Measurements from ENCODE around the gene KISS1R.

KISS1R gene

GRCh38 chr19:903266-903797 is 13.8 kb upstream of the KISS1R start:
- H3K27ac Mint-ChIP-seq, result no peak overlapping the region
- H3K4me1 Mint-ChIP-seq, result peaks cover 62% of the 10 kb centered on the region
- no peaks in the 10 kb centered on the region for H3K27me3 Mint-ChIP-seq
- DNase-seq, result no peak
- H3K4me3 Mint-ChIP-seq, result no peak overlapping the region
- ATAC-seq, result no peak
- H3K9me3 Mint-ChIP-seq, result no peaks in the 10 kb centered on the region

- H3K9me3 Mint-ChIP-seq, result no peaks in the 10 kb centered on the region
- no peaks in the 10 kb centered on the region for H3K27me3 Mint-ChIP-seq
- no peak overlapping the region for H3K4me3 Mint-ChIP-seq
- H3K27ac Mint-ChIP-seq, result peak overlapping the region in 1 of 2 donors; percentile 77
- H3K4me1 Mint-ChIP-seq, result peaks cover 74% of the 10 kb centered on the region
- DNase-seq (no peak), ATAC-seq (no peak)
Measured at GRCh38 chr19:904545-904944, 12.6 kb upstream of the KISS1R start.

- DNase-seq (no peak), ATAC-seq (no peak)
- H3K4me3 Mint-ChIP-seq, result peak overlapping the region; percentile 42 to 80
- H3K27ac Mint-ChIP-seq, result peak overlapping the region; percentile 12 to 40
- H3K27me3 Mint-ChIP-seq, result no peaks in the 10 kb centered on the region
- peaks cover 79% of the 10 kb centered on the region for H3K4me1 Mint-ChIP-seq
- H3K9me3 Mint-ChIP-seq, result no peaks in the 10 kb centered on the region
Measured at GRCh38 chr19:906480-906879, 10.7 kb upstream of the KISS1R start.

GRCh38 chr19:907183-907853 is 9.8 kb upstream of the KISS1R start:
- ATAC-seq (peak; percentile 65), DNase-seq (peak; percentile 47 to 64)
- H3K27me3 Mint-ChIP-seq, result no peaks in the 10 kb centered on the region
- no peaks in the 10 kb centered on the region for H3K9me3 Mint-ChIP-seq
- H3K4me3 Mint-ChIP-seq, result peak overlapping the region; percentile 39 to 80
- peaks cover 72% of the 10 kb centered on the region for H3K4me1 Mint-ChIP-seq
- H3K27ac Mint-ChIP-seq, result peak overlapping the region in 1 of 2 donors; percentile 63

- peak overlapping the region; percentile 65 to 69 for H3K4me3 Mint-ChIP-seq
- ATAC-seq, result no peak
- H3K27me3 Mint-ChIP-seq, result no peaks in the 10 kb centered on the region
- peak overlapping the region in 1 of 2 donors; percentile 90 for H3K27ac Mint-ChIP-seq
- H3K4me1 Mint-ChIP-seq, result peaks cover 44% of the 10 kb centered on the region
- H3K9me3 Mint-ChIP-seq, result no peaks in the 10 kb centered on the region
- DNase-seq, result no peak
Measured at GRCh38 chr19:911197-912033, 5.7 kb upstream of the KISS1R start.

GRCh38 chr19:912181-913079 is 4.7 kb upstream of the KISS1R start:
- Mint-ChIP-seq H3K27me3 (no peaks in the 10 kb centered on the region), H3K4me1 (peaks cover 40% of the 10 kb centered on the region), H3K4me3 (peak overlapping the region; percentile 86 to 95), H3K9me3 (no peaks in the 10 kb centered on the region), H3K27ac (peak overlapping the region; percentile 46 to 95)
- DNase-seq (no peak), ATAC-seq (no peak)

- ATAC-seq (peak; percentile 74), DNase-seq (peak; percentile 76 to 77)
- Mint-ChIP-seq H3K27ac (peak within 1 kb of the TSS; percentile 94 to 99), H3K4me1 (peaks cover 37% of the 10 kb centered on the region), H3K9me3 (no peaks in the 10 kb centered on the region), H3K4me3 (peak within 1 kb of the TSS; percentile 86 to 95), H3K27me3 (peaks cover 5% of the 10 kb centered on the region)
Measured at GRCh38 chr19:913080-913748, 3.9 kb upstream of the KISS1R start, which contains the start of gene R3HDM4. TSS of gene R3HDM4 (minus strand) at chr19:913219. CDS start at chr19:913157, 62 bp downstream.

- Mint-ChIP-seq H3K4me1 (peaks cover 36% of the 10 kb centered on the region), H3K9me3 (no peaks in the 10 kb centered on the region), H3K27ac (no peak overlapping the region), H3K4me3 (peak overlapping the region; percentile 45 to 54), H3K27me3 (peaks cover 20% of the 10 kb centered on the region)
- no peak for ATAC-seq
- no peak for DNase-seq
Measured at GRCh38 chr19:916645-917322, 349 bp upstream of the KISS1R start.

- H3K27ac Mint-ChIP-seq, result peak overlapping the region; percentile 61 to 85
Measured at GRCh38 chr19:918152-918437, 962 bp downstream of the KISS1R start.

GRCh38 chr19:918481-919198 is 1.5 kb downstream of the KISS1R start:
- peak in 1 of 2 donors; percentile 27 for DNase-seq
- H3K4me1 Mint-ChIP-seq, result peaks cover 45% of the 10 kb centered on the region
- no peak for ATAC-seq
- peaks cover 26% of the 10 kb centered on the region for H3K27me3 Mint-ChIP-seq
- H3K4me3 Mint-ChIP-seq, result peak overlapping the region; percentile 56 to 78
- no peaks in the 10 kb centered on the region for H3K9me3 Mint-ChIP-seq
- H3K27ac Mint-ChIP-seq, result no peak overlapping the region

More at GRCh38 chr19:918152-918437, 962 bp downstream of the KISS1R start:
- Mint-ChIP-seq H3K27me3 (peaks cover 26% of the 10 kb centered on the region), H3K4me1 (peaks cover 39% of the 10 kb centered on the region), H3K4me3 (peak overlapping the region; percentile 54 to 88), H3K9me3 (no peaks in the 10 kb centered on the region)
- ATAC-seq (no peak), DNase-seq (no peak)

GRCh38 chr19:919199-920050 is 2.3 kb downstream of the KISS1R start:
- peaks cover 47% of the 10 kb centered on the region for H3K4me1 Mint-ChIP-seq

GRCh38 chr19:920051-920864 is 3.1 kb downstream of the KISS1R start:
- peaks cover 55% of the 10 kb centered on the region for H3K4me1 Mint-ChIP-seq
- H3K27me3 Mint-ChIP-seq, result peaks cover 26% of the 10 kb centered on the region
- H3K27ac Mint-ChIP-seq, result no peak overlapping the region
- DNase-seq, result peak in 1 of 2 donors; percentile 69
- no peaks in the 10 kb centered on the region for H3K9me3 Mint-ChIP-seq
- peak; percentile 57 for ATAC-seq
- peak overlapping the region; percentile 78 to 86 for H3K4me3 Mint-ChIP-seq

More at GRCh38 chr19:919199-920050, 2.3 kb downstream of the KISS1R start:
- Mint-ChIP-seq H3K27me3 (peaks cover 26% of the 10 kb centered on the region), H3K27ac (no peak overlapping the region), H3K9me3 (no peaks in the 10 kb centered on the region), H3K4me3 (peak overlapping the region; percentile 56 to 78)
- ATAC-seq (peak; percentile 57), DNase-seq (peak; percentile 54 to 75)

Data from stimulated activated naive CD8-positive, alpha-beta T cell treated with anti-CD3 and anti-CD28 coated beads, Interleukin-15, amount 100 ng/mL, for 72 hours (primary cell).